ENCODE results near the gene CBY2.

DNA sequence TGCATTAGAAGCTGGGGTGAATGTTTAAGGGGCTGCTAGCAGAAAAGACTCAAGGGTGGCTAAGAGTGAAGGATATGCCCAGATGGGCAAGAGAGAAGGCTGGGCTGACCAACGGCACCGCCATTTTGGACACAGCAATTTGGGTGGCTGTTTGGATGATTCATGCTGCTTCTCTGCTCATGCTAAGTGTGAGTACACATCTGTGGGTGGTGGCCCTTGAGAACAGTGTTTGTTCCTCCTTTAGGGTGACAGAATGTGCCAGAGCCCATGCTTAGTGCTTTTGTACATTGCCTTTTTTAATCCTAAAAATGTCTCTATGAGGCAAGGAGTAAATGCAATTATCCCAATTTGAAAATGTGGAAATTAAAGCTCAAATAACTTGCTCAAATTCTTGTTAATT lies 9.8 kb downstream of the CBY2 start:
- TF ChIP-seq, protein P1, sequence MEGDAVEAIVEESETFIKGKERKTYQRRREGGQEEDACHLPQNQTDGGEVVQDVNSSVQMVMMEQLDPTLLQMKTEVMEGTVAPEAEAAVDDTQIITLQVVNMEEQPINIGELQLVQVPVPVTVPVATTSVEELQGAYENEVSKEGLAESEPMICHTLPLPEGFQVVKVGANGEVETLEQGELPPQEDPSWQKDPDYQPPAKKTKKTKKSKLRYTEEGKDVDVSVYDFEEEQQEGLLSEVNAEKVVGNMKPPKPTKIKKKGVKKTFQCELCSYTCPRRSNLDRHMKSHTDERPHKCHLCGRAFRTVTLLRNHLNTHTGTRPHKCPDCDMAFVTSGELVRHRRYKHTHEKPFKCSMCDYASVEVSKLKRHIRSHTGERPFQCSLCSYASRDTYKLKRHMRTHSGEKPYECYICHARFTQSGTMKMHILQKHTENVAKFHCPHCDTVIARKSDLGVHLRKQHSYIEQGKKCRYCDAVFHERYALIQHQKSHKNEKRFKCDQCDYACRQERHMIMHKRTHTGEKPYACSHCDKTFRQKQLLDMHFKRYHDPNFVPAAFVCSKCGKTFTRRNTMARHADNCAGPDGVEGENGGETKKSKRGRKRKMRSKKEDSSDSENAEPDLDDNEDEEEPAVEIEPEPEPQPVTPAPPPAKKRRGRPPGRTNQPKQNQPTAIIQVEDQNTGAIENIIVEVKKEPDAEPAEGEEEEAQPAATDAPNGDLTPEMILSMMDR (IDR thresholded peaks at IDR 0.05; ENCODE audit: insufficient read depth, low read depth, low read length), result no peak
- no peak for TF ChIP-seq EZH2 (IDR thresholded peaks at IDR 0.05; ENCODE audit: insufficient read depth, low read length)
